GM12878 (cell line): ENCODE results near the gene FADS1.

Experiments
- CEBPB ChIP-seq, 2 experiments: fragments of 150-350 bp in 1 of 2; IDR thresholded peaks; 2 replicates each; pipeline ENCODE4 v1.6.1; 2012 to 2014; ENCODE audit warnings: low read depth in 2 of 2, low read length in 2 of 2, borderline replicate concordance in 1 of 2, inconsistent platforms in 1 of 2
- CTCF ChIP-seq, 3 experiments: IDR thresholded peaks in 2 of 3; conservative IDR thresholded peaks in 1 of 3; 2 replicates each; pipeline ENCODE4 v1.5.1; 2011; ENCODE audit warnings: low read depth in 3 of 3, low read length in 3 of 3, mild to moderate bottlenecking in 3 of 3, control low read depth in 2 of 3, moderate library complexity in 2 of 3, inconsistent platforms in 1 of 3, mixed read lengths in 1 of 3; ENCODE audit not compliant: control insufficient read depth in 2 of 3, insufficient read depth in 1 of 3; ENCODE audit errors: extremely low read depth in 1 of 3
- TAF1 ChIP-seq: IDR thresholded peaks from 2 replicates; pipeline ENCODE4 v1.6.1; 2011; ENCODE audit warnings: mild to moderate bottlenecking, low read depth, low read length, borderline replicate concordance
- TARDBP ChIP-seq: IDR thresholded peaks from 2 replicates; pipeline ENCODE4 v1.6.1; 2016; ENCODE audit warnings: borderline replicate concordance

- TF ChIP-seq TAF1 (no peak), CTCF (IDR thresholded peaks at IDR 0.05 in 2 of 3, conservative IDR thresholded peaks at IDR 0.05 in 1 of 3; ENCODE audit: control insufficient read depth in 2 of 3, extremely low read depth in 1 of 3, insufficient read depth in 1 of 3, low read depth in 3 of 3, low read length in 3 of 3) (no peak), CEBPB (IDR thresholded peaks at IDR 0.05; ENCODE audit: borderline replicate concordance in 1 of 2, low read depth in 2 of 2, low read length in 2 of 2) (no peak), TARDBP (no peak)
Measured at GRCh38 chr11:61838921-61839320, 22.1 kb upstream of the FADS1 start.
